ENCODE results near the gene RPS6KA5.

DNA sequence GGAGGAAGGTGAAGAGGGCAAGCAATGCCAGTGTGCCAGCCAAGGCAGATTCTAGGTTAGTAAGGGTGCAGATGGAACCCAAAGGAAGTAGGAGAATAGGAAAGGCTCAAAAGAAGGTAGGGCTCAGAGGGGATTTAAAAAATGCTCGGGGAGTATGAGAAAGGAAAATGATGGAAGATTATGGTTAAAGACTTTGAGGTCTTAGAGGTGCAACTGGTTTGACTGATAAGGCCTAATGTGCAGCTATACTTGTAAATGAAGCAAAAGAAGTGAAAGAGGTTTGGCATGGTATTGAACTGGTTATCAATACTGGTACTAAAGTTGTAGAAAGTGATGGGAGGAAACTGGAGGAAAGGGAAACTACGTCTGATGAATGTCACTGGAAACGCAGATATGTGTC is 94.7 kb downstream of the RPS6KA5 start:
- TF ChIP-seq EZH2 (IDR thresholded peaks at IDR 0.05; ENCODE audit: borderline replicate concordance, low read length): no peak
- no peak for TF ChIP-seq CTCF (IDR thresholded peaks at IDR 0.05; ENCODE audit: low read length)
